SK-MEL-5 (cell line): ENCODE results near the gene MRS2. TPM values are rescaled to one million over a fixed set of nuclear protein-coding genes. Genes with fewer than 3 reads are reported as not detected.

Experiments used
- DNase-seq: peaks from one replicate; pipeline ENCODE4 v3.0.0-alpha.2; 2016; ENCODE audit warnings: low read depth, low spot score
- in situ Hi-C: cut with HindIII; loops from 2 replicates; pipeline ENCODE4 v1.10.0; 2016; ENCODE audit warnings: low sequenced_read_pairs, high pct_unique_total_duplicates, low pct_unique_long_range_greater_than_20kb
- small RNA-seq, 2 experiments: library from RNA; depleted of rRNA; stranded (forward); fragments of <200 nt; gene quantifications; one replicate each; pipeline ENCODE3, GENCODE V24; 2014
- total RNA-seq: library from RNA; depleted of rRNA; stranded (reverse); fragments of >200 nt; shearing (Covaris generic); gene quantifications from 2 replicates; pipeline ENCODE4 v1.2.3, GENCODE V29; 2014; rRNA removed

Gene MRS2
- total RNA-seq, 1 experiment from 2014 or later: 47.4 TPM

DNA sequence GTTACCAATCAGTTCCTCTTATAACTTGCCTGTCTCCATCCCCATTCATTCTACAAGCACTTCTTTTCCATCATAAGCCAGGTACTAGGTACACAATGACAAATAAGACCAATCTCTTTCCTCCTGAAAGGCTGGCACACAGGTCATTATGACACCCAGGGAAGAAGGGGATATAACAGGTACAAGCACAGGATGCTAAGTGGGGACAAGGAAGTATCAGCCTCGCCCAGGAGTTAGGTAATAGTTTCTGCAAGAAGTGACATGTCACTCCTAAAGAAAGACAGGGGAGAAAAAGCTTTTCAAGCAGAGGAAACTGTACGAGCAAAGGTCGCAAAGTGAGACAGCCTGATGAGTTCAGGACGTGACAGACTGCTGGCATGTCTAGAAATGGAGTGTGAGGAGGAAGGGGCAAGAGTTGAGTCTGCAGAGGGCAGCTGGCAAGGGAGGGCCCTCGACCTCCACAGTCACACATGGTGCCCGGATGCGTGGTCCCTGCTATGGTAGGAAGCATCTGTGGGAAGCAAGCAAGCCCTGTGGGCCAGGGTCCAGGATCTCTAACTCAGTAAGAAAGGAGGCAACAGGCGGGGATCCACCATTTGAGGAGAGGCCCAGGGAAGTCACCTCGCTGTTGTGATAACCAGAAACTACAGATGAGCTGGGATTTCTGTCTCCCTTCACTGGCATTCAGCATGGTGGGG is 46.2 kb downstream of the MRS2 start:
- in situ Hi-C loops: no loop called here
- no peak for DNase-seq

DNA sequence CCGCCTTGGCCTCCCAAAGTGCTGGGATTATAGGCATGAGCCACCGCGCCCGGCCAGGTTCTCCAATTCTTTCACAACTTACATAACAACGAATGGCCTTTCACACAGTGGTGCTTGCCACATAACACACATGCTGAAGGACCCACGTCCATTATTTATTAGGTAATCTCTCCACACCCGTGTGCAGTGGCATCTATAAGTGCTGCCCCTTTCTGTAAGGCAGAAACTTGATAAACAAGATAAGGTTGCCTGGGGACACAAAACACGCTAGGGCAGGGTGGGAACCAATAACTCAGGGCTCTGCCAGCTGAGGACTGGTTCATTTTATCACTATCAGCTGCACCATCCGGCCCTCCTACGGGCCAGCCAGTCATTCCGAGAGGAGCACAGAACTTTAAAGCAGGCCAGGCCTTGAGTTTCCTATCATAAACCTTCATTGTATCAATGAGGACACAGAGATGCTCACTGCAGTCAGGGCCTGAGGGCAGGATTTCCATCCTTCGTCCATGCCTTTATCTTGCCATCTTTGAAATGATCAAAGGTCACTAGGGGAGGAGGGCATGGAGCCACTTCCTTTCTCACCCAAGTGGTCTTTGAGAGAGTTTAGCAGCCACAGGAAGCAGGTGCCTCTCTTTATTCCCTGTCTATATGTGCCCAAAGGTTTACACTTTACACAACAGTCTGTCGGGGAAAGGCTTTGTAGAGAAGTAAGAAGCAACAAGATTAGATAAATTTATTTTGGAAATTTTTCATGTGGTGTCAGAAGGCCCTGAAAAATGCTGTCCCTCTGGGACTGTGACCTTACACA is 49.0 kb downstream of the MRS2 start:
- in situ Hi-C loops: no loop called here
- DNase-seq: no peak

DNA sequence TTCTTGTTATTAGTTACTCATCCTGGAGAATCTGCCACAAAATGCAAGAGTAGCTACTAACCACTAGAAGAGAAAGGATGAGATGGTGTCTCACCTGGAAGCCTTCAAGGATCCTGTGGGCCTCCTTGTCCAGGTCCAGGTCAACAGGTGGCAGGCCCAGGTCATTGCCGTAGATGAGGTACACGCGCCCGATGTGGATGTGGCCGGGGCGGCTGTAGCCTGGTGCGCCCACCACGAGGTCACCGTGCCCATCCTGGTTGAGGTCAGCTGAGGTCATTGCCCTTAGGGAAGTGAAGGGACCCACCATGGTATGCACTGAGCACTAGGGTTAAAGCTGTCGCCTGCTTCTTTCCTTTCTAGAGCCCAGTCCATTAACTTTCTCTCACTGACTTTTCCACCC is 51.2 kb downstream of the MRS2 start:
- no peak for DNase-seq
- in situ Hi-C loops: no loop called here

DNA sequence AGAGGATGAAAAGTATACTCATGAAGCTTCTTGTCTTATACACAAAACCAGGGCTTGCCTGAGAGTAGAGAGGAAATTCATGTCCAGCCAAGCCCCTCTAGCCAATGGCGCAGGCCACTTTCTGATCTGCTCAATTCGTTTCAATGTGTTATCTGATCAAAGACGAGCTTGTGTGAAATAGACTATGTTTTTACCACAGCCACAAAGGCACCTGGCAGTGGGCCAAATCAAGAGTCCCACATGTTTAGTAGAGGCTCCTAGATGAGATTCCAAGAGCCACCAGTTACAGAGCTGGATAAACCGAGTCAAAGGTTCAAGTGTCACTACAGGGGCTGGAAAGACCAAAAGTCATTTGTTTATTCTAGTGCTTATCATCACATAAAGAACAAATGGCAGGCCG is 51.7 kb downstream of the MRS2 start:
- in situ Hi-C loops: no loop called here
- no peak for DNase-seq

DNA sequence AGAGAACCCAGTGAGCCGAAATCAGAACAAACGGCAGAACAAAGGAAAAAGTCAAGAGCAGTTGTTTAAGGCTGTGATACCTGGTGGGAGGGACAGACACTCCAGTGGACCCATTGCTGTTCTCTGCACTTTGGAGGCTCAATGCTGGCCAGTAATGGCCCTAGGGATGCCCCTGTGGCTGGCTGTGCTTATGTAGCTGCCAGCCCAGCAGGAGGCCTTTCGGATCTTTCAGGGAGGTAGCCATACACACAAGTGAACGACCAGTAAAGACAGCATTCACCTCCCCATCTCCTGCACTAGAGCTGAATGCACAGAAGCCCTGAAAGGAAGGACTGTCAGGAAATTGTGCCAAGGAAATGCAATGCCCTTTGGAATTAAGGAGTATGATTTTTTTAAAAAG is 52.3 kb downstream of the MRS2 start:
- in situ Hi-C loops: no loop called here
- DNase-seq: no peak

DNA sequence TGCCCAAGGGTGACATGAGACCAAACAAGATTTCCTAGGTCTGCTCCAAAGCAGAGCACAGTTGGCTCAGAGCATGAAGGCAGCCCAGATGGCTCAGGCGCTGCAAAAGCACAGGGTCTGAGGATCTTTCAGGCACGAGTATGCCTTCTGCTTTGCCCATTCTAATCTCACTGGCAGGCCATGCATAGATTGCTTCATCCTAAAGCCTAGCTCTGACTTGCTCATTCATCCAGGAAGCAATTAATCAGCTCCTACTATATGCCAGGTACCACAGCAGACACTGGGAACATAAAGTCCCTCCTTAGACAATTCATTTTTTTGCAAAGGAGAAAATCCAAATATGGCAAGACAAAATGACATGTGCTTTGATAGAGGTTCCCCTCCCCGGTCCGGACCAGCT is 55.4 kb downstream of the MRS2 start:
- in situ Hi-C loops: no loop called here
- DNase-seq: no peak

DNA sequence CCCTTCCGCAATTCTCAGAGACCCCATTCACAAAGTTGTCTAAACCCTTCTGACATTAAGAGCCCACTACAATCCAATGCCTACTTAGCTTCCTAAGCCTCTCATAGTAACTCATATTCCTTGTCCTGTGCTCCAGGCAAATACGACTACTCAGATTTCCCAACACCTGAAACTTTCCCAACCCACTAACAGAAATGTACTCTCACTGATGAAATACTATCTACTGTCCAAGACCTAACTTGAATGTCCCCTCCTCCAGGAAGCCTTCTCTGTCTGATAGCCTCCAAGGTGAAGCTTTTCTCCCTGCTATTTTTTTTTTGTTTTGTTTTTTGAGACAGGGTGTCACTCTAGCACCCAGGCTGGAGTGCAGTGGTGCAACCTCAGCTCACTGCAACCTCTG is 56.2 kb downstream of the MRS2 start:
- DNase-seq: no peak
- in situ Hi-C loops: no loop called here

DNA sequence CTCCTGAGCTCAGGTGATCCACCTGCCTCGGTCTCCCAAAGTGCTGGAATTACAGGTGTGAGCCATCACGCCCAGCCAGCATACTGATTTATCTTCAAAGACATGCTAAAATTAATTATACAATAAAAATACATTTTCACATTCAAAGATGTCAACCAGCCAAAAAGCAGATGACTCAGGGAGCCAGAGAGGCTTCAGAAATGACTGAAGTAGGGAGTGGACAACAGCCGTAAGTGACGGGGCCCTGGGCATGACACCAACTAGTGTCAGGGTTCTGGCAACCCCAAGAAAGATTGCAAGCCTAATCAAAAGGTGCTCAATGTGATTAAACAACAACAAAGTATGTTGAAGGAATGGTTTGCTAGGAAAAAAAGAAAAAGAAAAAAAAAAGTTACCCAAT is 58.2 kb downstream of the MRS2 start:
- DNase-seq: no peak
- in situ Hi-C loops: no loop called here

DNA sequence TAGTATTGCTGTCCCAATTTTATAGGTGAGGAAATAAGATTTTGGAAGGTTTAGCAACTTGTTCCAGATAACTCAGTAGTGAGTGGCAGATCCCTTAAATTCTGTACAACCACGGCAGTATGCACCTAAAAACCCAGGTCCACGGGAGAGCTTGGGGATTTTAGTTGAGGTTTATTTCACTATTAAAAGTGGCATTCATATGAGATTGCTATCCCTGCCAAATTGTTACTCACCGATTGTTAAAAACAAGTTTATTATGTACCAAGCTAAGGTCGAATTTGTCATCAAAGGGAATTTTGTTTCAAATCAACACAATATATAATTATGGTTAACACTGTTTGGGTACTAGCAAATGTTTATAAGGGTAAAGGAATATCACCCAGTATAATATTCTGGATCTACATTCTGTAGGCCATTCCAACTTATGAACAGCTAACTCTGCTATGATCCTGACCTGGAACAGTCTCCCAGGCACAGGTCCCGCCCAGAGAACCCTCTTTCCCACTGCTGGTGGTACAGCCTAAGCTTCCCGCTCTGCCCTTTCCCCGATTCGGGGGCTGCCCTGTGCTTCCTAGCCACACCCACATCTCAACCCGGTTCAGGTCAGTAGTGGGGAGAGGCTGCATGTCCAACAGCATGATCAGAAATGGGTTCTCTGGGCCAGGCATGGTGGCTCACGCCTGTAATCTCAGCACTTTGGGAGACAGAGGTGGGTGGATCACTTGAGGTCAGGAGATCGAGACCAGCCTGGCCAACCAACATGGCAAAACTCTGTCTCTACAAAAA is 61.7 kb downstream of the MRS2 start:
- in situ Hi-C loops: no loop called here
- DNase-seq: no peak

DNA sequence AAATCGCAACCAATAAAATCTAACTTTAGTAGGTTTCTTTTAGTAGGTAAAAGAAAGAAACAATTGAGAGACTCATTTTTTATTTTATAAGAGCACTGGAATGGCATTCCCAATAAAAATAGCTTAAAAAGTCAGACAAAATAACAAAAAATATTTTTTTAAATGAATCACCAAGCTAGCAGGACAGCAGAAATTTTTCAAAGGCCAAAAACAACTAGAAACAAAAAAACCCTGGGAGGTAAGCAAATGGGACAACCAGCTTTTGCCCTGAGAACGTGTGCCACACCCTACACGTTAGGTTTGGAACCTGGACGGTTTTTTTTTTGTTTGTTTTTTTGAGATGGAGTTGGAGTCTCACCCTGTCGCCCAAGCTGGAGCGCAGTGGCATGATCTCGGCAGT is 67.1 kb downstream of the MRS2 start:
- in situ Hi-C loops: no loop called here
- no peak for DNase-seq

DNA sequence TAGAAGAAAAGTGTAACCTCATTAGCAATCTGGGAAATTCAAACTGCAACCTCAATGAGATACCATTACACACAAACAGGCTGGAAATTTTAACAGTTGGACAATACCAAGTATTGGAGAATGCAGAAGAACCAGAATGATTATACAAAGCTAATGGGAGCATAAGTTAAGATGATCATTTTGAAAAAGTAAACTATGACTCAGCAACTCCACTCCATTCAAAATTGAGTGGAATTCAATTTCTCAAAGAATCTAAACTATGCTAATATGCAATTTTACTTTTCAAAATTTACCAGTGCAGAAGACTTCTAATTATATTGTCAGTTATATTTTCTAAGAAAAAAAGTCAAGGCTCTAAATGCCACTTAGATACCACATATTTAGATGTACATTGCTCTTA is 69.4 kb downstream of the MRS2 start:
- in situ Hi-C loops: no loop called here
- no peak for DNase-seq

Small RNA genes lying within 50 kb of the gene (small RNA-seq; reads per million reads assigned to genes)
- 0 reads per million in 2 experiments for gene RNU6-391P

Other genes starting within 250 kb of the MRS2 start
- 1.9 and 2.0 TPM in 2 replicates for gene DCDC2, start 44.9 kb upstream of the MRS2 start, total RNA-seq
- 0.55 and 1.1 TPM in 2 replicates for gene GPLD1, start 86.6 kb downstream of the MRS2 start, total RNA-seq
- gene ALDH5A1, start 92.0 kb downstream of the MRS2 start, total RNA-seq: 6.1 and 7.2 TPM in 2 replicates
- gene KIAA0319, start 243.3 kb downstream of the MRS2 start, total RNA-seq: 0.03 and 0.11 TPM in 2 replicates